ENCODE results near the gene POLD1.

DNA sequence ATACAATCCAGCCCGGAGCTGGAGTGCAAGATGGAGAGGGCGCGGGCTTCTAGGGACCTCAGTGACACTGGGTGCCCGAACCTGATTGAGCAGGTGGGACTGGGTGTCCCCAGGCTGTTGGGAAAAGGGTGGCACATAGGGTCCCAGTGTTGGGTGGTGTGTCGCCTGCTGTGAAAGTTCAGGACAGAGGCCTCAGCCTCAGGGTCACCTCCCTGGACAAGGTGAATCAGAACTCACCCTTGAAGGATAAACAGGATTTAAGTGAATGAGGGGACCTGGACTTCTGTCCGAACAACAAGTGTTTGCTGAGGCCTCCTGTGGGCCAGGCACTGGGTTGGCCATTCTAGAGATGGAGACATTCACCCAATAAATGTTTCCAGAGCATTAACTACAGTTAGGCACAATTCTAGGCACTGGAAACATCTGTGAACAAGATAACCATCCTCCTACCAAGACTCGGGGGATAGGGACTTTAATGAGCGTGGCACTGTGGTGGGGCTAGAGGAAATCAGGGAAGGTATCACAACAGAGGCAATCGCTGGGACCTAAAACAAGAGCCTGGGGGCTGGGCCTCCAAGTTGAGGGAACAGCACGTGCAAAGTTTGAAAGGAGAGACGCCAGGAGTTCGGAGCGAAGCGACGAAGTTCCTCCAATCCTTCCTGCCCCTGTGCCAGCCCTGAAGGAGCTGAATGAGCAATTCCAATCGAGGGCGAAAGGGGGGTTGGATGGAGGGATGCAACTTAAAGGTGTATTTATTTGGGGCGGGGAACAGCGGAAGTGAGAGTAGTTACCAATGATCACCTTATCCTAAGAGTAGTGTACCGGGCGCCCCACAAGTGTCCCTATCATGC, 921 bp upstream of the POLD1 start:
- TF ChIP-seq, protein P1, sequence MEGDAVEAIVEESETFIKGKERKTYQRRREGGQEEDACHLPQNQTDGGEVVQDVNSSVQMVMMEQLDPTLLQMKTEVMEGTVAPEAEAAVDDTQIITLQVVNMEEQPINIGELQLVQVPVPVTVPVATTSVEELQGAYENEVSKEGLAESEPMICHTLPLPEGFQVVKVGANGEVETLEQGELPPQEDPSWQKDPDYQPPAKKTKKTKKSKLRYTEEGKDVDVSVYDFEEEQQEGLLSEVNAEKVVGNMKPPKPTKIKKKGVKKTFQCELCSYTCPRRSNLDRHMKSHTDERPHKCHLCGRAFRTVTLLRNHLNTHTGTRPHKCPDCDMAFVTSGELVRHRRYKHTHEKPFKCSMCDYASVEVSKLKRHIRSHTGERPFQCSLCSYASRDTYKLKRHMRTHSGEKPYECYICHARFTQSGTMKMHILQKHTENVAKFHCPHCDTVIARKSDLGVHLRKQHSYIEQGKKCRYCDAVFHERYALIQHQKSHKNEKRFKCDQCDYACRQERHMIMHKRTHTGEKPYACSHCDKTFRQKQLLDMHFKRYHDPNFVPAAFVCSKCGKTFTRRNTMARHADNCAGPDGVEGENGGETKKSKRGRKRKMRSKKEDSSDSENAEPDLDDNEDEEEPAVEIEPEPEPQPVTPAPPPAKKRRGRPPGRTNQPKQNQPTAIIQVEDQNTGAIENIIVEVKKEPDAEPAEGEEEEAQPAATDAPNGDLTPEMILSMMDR (IDR thresholded peaks at IDR 0.05): no peak
- no peak for TF ChIP-seq POLR2A (IDR thresholded peaks at IDR 0.05)
